GM23338 (cell line): Measurements from ENCODE around the gene GRM5.
A peak's percentile ranks its signal among the peaks of the same experiment; 100 is the strongest.

Source experiments
- CREB1 ChIP-seq: fragments of 250-450 bp; sonication (Bioruptor Pico); IDR thresholded peaks from 2 replicates; pipeline ENCODE4 v1.5.0; 2020; ENCODE audit warnings: low read depth, mild to moderate bottlenecking, moderate library complexity
- EZH2 ChIP-seq: fragments of 200-600 bp; sonication (generic); IDR thresholded peaks from one replicate; pipeline ENCODE4 v1.8.0; 2017; ENCODE audit warnings: antibody characterized with exemption, mild to moderate bottlenecking, low read depth; ENCODE audit not compliant: unreplicated experiment
- EZH2phosphoT487 ChIP-seq: fragments of 200-600 bp; sonication (generic); IDR thresholded peaks from one replicate; pipeline ENCODE4 v1.8.1; 2018; ENCODE audit warnings: antibody characterized with exemption; ENCODE audit not compliant: unreplicated experiment
- JUNB ChIP-seq: IDR thresholded peaks from one replicate; pipeline ENCODE4 v1.6.1; 2016; ENCODE audit warnings: antibody characterized with exemption; ENCODE audit not compliant: unreplicated experiment
- POLR2AphosphoS5 ChIP-seq: IDR thresholded peaks from 2 replicates; pipeline ENCODE4 v1.6.1; 2016; ENCODE audit warnings: antibody characterized with exemption, low read depth
- REST ChIP-seq: IDR thresholded peaks from one replicate; pipeline ENCODE4 v1.6.1; 2018; ENCODE audit warnings: antibody characterized with exemption; ENCODE audit not compliant: unreplicated experiment
- STAT1 ChIP-seq: IDR thresholded peaks from one replicate; pipeline ENCODE4 v1.6.1; 2016; ENCODE audit warnings: antibody characterized with exemption; ENCODE audit not compliant: unreplicated experiment
- ZNF114 ChIP-seq: fragments of 250-450 bp; sonication (Bioruptor Pico); IDR thresholded peaks from 2 replicates; pipeline ENCODE4 v1.5.0; 2020; ENCODE audit warnings: mild to moderate bottlenecking, moderate library complexity
- TF ChIP-seq, protein P1 (sequence below), 2 experiments: fragments of 200-600 bp in 1 of 2; sonication (generic) in 1 of 2; conservative IDR thresholded peaks; 2 replicates each; pipeline versions ENCODE4 v1.5.1 to v1.6.1; 2016 to 2017; ENCODE audit warnings: antibody characterized with exemption in 2 of 2, low read depth in 2 of 2, mild to moderate bottlenecking in 2 of 2, moderate library complexity in 1 of 2

DNA sequence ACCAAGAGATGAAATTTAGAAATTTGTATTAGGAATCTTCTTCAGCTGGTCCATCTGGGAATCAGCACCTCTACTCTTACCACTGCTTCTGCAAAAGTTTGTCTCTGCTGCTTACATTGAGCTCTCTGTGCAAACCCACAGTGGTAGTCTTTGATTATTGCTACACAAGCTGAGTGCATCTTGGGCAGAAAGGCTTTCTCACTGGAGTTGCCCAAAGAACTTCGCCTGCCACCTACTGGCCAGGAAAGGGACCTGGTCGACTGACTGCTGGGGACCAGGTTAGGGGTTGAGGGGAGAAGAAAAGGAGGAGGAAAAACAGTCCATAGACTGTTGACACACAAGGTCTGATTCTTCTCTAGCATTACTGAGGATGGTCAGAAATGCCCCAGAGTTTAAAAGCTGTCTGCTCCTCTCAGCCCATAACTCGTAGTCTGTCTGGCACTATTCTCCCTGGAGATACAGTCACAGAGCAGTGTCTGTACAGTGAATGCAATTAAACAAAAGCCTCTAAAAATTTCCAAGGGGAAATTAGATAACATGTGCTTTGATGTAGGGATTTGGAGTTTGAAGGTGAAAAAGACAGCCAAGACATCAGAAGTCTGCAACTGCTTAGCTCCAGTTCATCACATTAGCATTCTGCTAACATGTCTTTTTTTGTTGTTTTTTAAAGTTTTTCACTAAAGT, 513.3 kb downstream of the GRM5 start:
- no peak for TF ChIP-seq REST
- TF ChIP-seq, protein P1, sequence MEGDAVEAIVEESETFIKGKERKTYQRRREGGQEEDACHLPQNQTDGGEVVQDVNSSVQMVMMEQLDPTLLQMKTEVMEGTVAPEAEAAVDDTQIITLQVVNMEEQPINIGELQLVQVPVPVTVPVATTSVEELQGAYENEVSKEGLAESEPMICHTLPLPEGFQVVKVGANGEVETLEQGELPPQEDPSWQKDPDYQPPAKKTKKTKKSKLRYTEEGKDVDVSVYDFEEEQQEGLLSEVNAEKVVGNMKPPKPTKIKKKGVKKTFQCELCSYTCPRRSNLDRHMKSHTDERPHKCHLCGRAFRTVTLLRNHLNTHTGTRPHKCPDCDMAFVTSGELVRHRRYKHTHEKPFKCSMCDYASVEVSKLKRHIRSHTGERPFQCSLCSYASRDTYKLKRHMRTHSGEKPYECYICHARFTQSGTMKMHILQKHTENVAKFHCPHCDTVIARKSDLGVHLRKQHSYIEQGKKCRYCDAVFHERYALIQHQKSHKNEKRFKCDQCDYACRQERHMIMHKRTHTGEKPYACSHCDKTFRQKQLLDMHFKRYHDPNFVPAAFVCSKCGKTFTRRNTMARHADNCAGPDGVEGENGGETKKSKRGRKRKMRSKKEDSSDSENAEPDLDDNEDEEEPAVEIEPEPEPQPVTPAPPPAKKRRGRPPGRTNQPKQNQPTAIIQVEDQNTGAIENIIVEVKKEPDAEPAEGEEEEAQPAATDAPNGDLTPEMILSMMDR (conservative IDR thresholded peaks at IDR 0.05; ENCODE audit: low read depth in 2 of 2) = peak; percentile 89 to 91
- no peak for TF ChIP-seq JUNB
- no peak for TF ChIP-seq POLR2AphosphoS5
- TF ChIP-seq CREB1 = no peak
- TF ChIP-seq EZH2 = no peak
- no peak for TF ChIP-seq EZH2phosphoT487
- TF ChIP-seq ZNF114 = no peak
- no peak for TF ChIP-seq STAT1
